Upper lobe of right lung (tissue), 1 donor: ENCODE measurements around the gene HNRNPU. TPM values are rescaled to one million over a fixed set of nuclear protein-coding genes. Genes with fewer than 3 reads are reported as not detected.

Source experiments
- ATAC-seq: fragments of 200-7000 bp; cut with Tn5 transposase; one replicate; pipeline ENCODE4 v1.9.1; 2020; ENCODE audit warnings: mild to moderate bottlenecking, moderate library complexity
- DNase-seq: peaks from one replicate; pipeline ENCODE4 v3.0.0-alpha.2; 2020
- H3K27ac ChIP-seq: fragments of 200-600 bp; one replicate; pipeline ENCODE4 v1.8.0; 2022
- H3K27me3 ChIP-seq: fragments of 200-600 bp; one replicate; pipeline ENCODE4 v1.8.0; 2022; ENCODE audit warnings: mild to moderate bottlenecking
- H3K36me3 ChIP-seq: fragments of 200-600 bp; one replicate; pipeline ENCODE4 v1.8.0; 2022
- H3K4me1 ChIP-seq: fragments of 200-600 bp; one replicate; pipeline ENCODE4 v1.8.0; 2022
- H3K4me3 ChIP-seq: fragments of 200-600 bp; one replicate; pipeline ENCODE4 v1.8.0; 2022; ENCODE audit warnings: mild to moderate bottlenecking
- H3K9me3 ChIP-seq: fragments of 200-600 bp; one replicate; pipeline ENCODE4 v1.8.0; 2022
- CTCF ChIP-seq: fragments of 200-600 bp; IDR thresholded peaks from one replicate; pipeline ENCODE4 v1.8.0; 2022; ENCODE audit warnings: antibody characterized with exemption
- intact Hi-C: fragments of 100-400 bp; cut with DNase I; formaldehyde crosslinking; loops from one replicate; pipeline ENCODE4 v1.11.0; 2022
- total RNA-seq: library from RNA; stranded (reverse); fragmentation: NEBNext Ultra II Directional; extraction: Animal tissue kit (Norgen Biotek cat#: 25700); gene quantifications from one replicate; pipeline ENCODE4 v1.2.1, GENCODE V29; 2021
- donor health status: DM: no; HTN: yes; CAD: no; lungs with severe emphysema.

HNRNPU gene
- total RNA-seq, 1 donor from 2014 or later = 273 TPM

- Histone ChIP-seq H3K36me3 (no peaks in the 10 kb centered on the region), H3K4me1 (no peaks in the 10 kb centered on the region), H3K27me3 (no peaks in the 10 kb centered on the region), H3K9me3 (no peaks in the 10 kb centered on the region), H3K4me3 (peak overlapping the region; percentile 32), H3K27ac (peak overlapping the region; percentile 34)
- intact Hi-C loops = no loop called here
- no peak for DNase-seq
- ATAC-seq = peak; percentile 49
- no peak for TF ChIP-seq CTCF
Measured at GRCh38 chr1:244815600-244816099, 48.7 kb downstream of the HNRNPU start.

GRCh38 chr1:244813327-244813726, 51.0 kb downstream of the HNRNPU start:
- intact Hi-C loops = no loop called here
- H3K27me3 ChIP-seq = no peaks in the 10 kb centered on the region
- ATAC-seq (no peak), DNase-seq (no peak)
- H3K27ac ChIP-seq = no peak overlapping the region
- no peak overlapping the region for H3K4me3 ChIP-seq
- no peaks in the 10 kb centered on the region for H3K4me1 ChIP-seq
- no peak for TF ChIP-seq CTCF
- H3K9me3 ChIP-seq = no peaks in the 10 kb centered on the region
- H3K36me3 ChIP-seq = no peaks in the 10 kb centered on the region

- Histone ChIP-seq H3K27ac (no peak overlapping the region), H3K4me3 (no peak overlapping the region), H3K9me3 (no peaks in the 10 kb centered on the region), H3K4me1 (no peaks in the 10 kb centered on the region), H3K36me3 (no peaks in the 10 kb centered on the region), H3K27me3 (no peaks in the 10 kb centered on the region)
- no peak for TF ChIP-seq CTCF
- DNase-seq (no peak), ATAC-seq (no peak)
- intact Hi-C loops = no loop called here
Measured at GRCh38 chr1:244810221-244810620, 54.1 kb downstream of the HNRNPU start.

GRCh38 chr1:244807138-244807537, 57.2 kb downstream of the HNRNPU start:
- intact Hi-C loops = no loop called here
- Histone ChIP-seq H3K9me3 (no peaks in the 10 kb centered on the region), H3K4me3 (no peak overlapping the region), H3K36me3 (no peaks in the 10 kb centered on the region), H3K27me3 (no peaks in the 10 kb centered on the region), H3K27ac (no peak overlapping the region), H3K4me1 (no peaks in the 10 kb centered on the region)
- ATAC-seq (no peak), DNase-seq (no peak)
- TF ChIP-seq CTCF = no peak

- intact Hi-C loops = no loop called here
- Histone ChIP-seq H3K4me3 (no peak overlapping the region), H3K9me3 (no peaks in the 10 kb centered on the region), H3K4me1 (no peaks in the 10 kb centered on the region), H3K36me3 (no peaks in the 10 kb centered on the region), H3K27me3 (no peaks in the 10 kb centered on the region), H3K27ac (no peak overlapping the region)
- ATAC-seq (no peak), DNase-seq (no peak)
- no peak for TF ChIP-seq CTCF
Measured at GRCh38 chr1:244804841-244805240, 59.5 kb downstream of the HNRNPU start.
